GM19035 (cell line): Measurements from ENCODE around the gene MALL.
"Not testable (repeated sequence)": the region's sequence is repeated elsewhere in the genome, so short reads cannot be mapped to it uniquely, and the experiment has no call there.

Experiments
- ATAC-seq: cut with Tn5 transposase; IDR thresholded peaks from one replicate; pipeline ENCODE4 v1.9.1; 2021; ENCODE audit not compliant: unreplicated experiment

MALL gene

DNA sequence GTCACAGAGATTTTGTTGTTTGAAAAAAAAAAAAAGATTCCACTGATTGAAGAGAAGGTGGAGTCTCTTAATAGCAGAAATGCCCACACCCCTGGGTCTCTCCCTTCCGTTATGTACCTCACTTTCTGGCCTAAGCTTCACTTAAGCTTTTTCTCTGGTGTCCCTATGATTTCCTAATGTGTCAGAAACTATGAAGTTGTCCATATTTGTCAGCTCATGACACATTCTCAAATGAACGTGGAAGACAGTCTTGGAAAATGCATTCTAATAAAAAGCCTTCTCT, 5.4 kb upstream of the MALL start:
- no peak for ATAC-seq

DNA sequence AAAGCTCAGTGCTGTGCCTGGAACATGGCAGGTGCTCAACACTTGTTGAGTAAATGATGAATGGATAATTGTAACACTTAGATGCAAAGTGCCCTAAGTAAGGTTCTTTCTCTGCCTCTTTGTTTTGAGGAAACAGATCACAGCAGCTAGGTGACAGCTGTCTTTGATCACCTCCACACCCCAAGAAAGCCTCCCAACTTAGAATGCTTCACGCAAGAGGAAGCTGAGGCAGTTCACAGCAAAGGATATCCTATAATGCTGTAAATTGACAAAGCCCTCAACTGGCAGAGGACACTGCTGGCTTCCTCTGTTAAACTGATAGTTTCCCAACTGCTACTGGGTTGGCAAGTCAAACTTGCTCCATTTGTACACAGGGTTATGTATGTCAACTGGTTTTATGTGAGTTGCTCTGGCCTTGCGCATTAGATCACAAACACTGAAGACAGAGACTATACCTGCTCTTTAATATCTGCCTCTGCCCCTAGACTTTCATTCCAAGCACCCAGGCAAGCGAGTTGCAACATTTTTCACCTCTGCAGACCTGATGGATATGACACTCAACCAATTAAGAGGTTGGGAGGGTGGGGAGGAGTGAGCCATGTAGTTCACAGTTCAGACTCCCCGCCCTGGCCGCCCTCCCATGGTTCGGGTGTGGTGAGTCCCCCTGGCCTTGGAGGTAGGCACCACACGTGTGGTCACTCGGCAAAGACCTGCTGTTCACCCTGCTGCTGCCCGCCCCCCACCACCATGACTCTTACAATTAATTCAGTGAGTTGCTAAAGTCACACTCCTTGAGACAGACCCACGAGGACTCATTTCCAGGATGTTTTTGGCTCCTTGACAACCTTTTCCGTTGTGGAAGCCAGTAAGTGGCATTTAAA, 4.8 kb upstream of the MALL start:
- ATAC-seq, result no peak

DNA sequence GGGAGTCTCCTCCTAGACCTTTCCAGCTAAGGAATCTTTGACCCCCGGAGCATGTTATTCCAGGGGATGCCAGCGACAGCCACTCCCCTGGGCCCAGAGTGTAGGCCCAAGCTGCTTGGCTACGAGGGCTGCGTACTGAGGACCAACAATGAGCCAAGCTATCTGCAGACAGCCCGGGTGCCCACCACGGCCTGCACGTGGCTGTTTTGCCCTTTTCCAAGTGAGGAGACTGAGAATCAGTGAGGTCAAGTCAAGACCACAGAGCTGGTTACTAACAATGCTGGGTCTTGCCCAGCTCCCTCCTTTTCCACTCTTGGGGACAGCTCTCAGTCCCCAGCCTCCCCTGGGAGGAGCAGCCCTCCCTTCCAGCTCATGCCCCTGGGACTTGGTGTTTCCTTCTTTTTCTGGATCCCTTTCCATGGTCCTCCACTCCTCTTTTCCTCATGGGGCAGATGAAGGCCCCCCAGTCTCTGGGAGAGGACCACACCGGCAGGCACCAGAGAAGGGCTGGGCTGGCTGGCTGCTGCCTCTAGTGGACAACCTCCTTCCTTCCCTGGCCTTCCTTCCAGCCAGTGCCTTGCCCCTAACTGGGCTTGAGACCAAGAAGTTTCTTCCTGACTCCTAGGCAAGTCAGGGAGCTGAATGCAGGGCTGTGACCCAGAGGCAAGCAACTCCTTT, 550 bp upstream of the MALL start:
- no peak for ATAC-seq

DNA sequence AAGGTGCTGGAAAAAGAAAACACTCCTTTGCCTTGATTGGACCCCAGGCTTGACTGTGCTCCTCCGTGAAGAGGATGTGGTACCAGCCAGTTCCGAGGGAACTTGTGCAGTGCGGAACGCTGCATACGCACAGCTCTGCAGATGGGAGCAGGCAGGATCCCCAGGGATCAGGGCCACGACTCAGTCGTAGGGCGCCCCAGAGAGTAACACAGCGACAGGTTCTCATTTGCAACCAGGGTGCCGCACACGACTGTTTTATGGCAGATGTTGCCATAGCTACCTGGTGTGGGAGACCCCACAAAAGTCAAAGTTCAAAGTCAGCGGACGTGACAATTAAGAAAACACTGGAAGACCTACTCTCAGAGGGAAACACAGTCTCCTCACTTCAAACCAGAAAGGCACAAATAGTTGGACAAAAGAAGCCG, 779 bp downstream of the MALL start:
- ATAC-seq, result no peak

DNA sequence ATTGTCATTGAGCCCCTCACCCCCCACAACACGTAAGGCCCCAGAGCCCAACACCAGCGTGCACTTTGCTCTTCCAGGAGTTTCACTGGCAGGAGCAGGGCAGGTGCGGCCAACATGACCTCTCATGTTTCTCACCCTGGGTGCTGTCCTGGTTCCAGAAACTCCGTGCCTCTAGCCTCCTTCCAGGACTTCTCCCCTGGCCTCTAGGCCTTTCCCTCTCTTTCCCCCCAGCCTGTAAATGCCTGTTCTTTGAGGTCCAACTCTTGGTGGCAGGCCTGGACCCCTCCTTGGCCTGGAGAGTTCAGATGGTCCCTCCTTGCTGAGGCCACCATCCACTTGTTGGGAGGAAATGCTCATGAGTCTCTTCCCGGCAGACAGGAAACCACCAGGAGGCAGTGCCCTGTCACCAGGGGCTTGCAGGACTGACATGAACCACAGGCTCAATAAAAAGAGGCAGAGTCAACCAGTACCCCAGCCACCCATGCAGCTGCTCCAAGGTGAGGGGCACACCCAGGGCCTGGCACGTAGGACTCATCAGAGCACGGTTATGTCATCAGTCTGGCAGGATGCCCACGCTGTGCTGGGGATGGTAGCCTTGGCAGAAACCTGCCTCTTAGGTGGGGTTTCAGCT, 1.5 kb downstream of the MALL start:
- no peak for ATAC-seq

DNA sequence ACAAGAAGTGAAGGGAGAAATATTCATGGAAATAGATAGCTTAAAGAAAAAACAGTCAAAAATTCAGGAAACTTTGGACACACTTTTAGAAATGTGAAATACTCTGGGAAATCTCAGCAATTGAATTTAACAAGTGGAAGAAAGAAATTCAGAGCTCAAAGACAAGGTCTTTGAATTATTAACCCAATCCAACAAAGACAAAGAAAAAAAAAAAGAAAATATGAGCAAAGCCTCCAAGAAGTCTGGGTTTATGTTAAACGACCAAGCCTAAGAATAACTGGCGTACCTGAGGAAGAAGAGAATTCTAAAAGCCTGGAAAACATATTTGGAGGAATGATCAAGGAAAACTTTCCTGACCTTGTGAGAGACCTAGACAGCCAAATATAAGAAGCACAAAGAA, 7.3 kb downstream of the MALL start:
- ATAC-seq, result not testable (repeated sequence)

DNA sequence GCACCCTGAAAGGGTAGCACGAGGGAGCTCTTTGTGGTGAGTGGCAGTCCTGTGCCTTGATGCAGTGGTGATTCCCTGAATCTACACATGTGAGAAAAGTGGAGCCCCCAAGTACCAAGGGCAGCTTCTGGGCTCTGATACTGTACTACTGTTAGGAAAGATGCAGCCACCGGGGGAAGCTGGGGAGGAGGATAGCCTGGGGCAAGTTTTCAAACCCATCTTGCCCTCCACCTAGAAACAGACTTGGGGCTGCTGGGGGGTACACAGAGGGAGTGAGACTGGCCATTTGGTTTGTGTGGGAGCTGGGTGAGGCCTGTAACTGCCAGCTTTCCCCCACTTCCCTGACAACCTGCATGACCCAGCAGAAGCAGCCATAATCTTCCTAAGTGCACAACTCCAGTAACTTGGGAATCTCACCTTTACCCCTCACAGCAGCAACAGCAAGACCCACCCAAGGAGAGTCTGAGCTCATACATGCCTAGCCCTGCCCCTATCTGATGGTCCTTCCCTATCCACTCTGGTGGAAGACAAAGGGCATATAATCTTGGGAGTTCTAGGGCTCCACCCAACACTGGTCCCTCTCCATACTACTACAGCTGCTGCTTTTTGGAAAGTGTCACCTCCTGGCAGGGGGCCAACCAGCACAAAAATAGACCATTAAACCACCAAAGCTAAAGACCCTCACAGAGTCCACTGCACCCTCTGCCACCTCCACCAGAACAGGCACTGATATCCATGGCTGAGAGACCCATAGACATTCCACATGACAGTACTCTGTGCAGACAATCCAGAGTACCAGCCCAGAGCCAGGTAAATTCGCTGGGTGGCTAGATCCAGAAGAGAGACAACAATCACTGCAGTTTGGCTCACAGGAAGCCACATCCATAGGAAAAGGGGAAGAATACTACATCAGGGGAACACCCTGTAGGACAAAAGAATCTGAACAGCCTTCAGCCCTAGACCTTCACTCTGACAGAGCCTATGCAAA, 8.2 kb downstream of the MALL start:
- ATAC-seq, result no peak

DNA sequence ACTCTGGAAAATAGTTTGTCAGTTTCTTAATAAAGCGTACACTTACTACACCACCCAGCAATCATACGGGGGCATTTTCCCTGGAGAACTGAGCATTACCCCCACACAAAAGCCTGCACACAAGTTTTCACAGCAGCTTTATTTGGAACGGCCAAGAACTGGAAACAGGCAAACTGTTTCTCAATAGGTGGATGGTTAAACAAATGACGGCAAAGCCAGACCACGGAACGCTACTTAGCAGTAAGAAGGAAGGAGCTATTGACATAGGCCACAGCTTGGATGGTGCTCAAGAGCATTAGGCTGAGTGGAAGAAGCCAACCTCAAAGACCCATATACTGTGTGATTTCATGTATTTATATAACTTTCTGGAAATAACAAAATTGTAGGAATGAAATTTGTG, 9.0 kb downstream of the MALL start:
- ATAC-seq, result no peak

DNA sequence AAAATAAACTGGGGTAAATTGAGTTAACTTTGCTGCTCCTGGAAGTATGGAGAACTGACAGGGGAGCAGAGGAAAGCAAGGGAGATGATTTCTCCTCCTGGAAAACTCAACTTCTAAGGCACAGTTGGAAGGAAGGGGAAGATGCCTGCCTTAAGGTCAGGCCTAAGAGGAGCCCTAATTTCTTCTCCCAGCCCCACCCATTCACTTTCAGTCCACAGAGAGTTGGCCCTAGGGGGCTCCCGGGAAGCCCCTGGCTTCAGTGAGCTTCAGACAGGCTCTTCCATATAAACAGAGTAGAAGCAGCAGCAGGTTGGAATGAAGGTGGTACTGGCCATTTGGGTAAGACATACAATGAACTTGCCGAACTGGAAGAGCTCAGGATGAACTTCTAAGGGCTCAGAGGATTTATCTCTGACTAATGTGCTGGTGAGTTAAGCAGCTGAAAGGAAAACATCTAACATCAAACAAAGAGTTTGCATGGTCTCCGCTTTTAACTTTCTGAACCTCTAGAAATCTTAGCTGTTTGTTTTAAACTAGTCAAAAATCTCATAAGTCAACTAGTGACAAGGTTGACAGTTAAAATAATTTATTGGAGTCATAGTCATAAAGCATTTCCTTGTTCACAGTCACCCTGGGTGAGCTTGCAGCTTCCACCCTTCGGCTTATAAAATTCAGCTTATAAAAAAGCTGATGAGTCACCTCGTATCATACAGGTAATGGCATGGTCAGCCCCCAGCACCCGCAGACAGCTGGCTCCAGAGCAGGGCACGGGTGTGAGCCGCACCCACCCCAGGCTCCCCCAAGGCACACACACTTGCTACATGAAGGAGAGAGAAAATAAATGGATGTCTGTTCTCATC, 9.8 kb downstream of the MALL start:
- no peak for ATAC-seq

DNA sequence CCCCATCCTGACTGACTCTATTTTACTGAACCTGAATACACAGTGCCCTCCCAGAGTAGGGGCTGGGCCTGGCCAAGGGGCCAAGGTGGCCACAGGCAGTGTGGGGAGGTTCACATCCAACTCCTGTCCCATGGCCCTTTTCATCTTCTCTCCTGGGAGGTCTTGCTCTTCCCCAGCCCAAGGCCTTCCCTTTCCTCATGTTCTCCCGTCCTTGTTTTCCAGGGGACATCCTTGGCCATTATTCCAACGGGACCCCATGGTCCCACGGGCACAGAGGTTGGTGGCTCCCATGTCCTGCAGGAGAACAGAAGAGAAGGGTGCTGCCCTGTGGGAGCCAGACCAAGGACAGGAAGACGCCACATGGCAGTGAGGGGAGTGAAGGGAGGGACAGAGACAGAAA, 10.4 kb downstream of the MALL start:
- ATAC-seq, result no peak

DNA sequence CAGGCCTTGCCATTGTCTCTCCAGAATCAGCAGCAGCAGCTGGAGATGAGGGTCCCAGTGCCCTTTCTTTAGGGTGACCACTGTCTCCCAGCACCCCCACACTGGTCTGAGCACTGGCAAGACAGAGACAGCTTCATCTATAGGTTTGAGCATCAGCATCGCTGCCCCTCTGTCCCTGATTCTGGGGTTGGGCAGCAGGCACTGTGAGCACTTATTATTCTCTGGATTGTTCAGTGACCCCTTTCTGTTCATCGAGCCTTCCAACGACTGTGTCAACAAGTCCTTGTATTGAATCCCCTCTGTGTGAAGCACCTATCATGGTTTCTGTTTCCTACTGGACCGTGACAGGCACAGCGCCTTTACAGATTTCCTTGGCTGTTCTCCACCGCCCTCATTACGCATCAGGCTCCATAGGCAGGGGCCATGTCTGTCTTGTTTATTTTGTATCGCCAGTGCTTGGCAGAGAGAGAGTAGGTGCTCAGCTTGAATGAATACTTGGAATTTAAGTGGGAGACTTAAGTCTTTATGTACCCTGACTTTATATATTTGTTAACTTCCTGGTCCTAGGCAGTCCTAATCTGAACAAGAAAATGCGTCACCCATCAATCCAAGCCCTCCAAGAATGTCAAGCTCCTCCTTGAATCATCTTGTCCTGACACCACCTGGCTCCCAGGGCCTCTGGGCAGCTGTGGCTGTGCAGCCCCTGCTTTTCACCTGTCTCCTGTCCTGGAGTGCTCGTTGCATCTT, 11.4 kb downstream of the MALL start:
- ATAC-seq, result no peak

DNA sequence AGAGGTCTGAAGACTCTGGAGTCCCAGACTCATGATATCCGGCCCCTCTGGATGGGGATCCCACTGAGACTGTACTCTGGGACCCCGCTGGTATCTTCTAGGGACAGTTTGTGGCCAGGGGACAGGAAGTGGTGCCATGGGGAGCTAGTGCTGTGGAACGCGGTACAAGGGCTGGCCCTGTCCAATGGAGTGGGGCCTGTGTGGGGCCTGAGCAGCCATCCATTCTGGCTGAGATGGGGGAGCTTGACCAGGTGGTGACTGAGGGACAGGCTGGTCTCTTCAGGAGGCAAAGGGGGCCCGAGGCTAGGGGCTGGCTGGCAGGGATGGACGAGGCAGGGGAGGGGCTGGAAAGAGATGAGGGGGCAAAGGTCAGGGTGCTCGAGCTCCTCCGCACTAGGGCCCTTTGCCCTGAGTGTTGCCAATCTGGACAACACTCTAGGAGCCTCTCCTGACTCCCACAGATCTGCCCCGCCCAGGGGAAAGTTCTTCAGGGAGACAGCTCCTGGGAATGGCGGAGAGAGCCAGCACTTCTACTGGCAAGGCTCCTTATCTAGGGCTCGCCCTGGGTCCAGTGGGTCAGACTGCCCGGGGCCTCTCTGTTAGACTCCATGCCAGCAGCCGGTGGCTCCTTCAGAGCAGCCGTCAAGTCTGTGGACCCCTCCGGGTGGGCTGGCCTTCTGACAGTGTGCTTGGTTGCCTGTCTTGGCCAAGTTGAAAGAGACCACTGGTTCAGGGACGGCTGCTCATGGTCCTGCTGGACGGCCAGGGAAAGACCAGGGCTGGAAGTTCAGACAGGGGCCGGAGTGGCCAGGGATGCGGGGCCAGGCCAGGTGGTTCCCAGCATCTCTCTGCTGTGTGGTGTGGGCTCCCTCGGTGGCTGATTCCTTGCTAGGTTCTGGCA, 12.3 kb downstream of the MALL start:
- ATAC-seq, result no peak

DNA sequence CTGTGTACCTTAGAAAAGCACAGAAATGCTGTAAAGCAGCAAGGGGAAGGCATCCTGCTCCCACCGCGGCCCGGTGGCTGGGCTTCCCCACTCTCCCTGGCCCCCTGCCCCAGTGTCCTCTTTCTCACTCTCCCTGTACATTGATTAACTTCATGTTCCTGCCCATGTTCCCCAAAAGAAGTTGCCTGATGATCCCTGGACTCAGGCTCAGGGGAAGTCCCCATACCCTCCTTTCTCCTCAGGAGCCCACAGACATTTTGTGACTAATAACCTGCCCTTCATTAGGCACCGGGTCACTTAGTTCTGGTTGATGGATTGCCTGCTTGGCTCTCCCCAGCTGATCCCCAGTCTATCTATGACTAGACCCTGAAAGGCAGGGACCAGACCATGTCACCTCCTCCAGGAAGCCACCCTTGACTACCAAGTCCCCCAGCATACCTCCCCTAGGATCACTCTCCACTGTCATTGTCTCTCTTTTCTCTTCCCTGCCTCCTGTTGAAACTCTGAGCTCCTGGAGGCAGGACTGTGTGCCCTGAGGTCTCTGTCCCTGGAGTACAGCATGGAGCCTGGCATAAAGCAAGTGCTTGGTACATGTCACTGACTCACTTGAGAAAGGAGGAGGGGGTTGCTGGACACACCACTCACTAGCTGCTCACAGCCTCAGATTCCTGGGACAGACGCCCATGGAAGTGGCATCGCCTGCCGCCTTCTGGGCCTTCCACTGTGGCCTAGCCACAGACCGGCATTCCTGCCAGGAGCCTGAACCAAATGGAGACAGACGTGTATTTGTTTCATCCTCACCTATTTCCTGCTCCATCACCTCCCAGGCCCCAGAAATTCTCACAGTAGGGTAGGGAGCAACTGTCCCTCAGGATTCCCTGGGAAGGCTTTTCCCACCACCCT, 13.5 kb downstream of the MALL start:
- ATAC-seq, result no peak

DNA sequence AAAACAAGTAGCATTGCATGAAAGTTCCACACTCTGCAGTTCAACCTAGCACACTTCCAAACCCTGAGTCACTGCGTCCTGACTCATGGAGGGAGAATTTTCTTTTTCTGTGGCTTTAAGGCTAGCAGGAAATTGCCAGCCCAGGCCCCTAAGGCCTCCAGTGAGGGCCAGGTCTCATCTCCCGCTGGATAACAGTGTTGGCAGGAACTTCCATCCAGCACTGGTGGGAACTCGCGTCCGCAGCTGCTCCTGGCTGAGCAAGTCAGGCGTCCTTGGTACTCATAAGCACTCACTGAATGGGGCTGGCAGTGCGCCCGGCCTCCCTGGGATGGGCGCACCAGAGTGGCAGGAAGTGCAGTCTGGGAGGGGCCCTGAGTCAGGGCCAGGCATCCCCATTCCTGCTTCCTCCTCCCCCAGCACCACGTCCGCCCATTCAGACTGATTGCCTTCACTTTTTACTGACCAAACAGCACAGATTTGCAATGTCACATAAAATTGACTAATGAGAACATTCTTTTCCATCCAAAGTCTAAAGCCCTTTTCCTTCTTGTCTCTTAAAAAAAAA, 14.3 kb downstream of the MALL start:
- no peak for ATAC-seq

DNA sequence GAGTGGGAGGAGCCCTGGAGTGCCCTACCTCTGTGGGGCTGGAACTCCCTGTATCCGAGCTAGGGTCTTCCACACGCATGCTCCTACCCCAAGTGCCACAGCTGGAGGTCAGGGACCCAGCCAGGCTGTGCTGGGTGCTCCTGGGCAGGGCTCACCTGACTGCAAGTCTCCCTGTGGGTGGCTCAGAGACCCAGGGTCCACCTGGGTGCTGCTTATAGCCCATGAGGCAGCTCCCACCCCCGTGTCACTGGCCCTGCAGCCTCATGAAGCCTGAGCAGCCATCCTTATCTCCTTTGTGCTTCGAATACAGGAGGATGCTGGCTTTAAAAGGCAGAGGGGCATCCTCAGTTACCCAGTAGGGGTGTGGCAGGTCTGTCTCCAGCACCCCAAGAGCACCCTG, 14.7 kb downstream of the MALL start:
- ATAC-seq, result not testable (repeated sequence)

DNA sequence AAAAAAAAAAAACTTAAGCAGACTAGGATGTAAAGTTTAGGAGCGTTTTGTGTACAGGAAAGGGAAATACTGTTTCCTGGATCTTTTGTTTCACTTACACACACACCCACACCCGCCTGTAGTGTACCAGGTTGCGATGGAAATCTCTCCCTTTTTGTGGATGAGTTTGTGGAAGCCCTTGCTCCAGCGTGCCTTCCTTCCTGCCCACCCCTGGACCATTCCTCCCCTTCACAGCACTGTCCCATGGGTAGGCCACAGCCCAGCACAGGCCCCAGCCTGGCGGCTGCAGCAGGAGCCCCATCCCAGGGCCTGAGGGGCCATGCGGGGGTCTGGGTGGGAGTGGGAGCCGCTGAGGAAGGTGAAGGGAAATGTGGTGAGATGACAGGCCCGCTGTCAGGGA, 15.1 kb downstream of the MALL start:
- ATAC-seq, result no peak
